Nephron (organoid): ENCODE measurements around the gene ZCCHC8.

ENCODE experiments used
- H3K27ac Mint-ChIP-seq, 3 experiments: 2 replicates each; pipeline ENCODE4 v1.8.0; 2020; ENCODE audit warnings: mixed read lengths in 3 of 3, mild to moderate bottlenecking in 2 of 3, moderate library complexity in 1 of 3
- H3K27me3 Mint-ChIP-seq: 2 replicates; pipeline ENCODE4 v1.8.0; 2021; ENCODE audit warnings: low read depth, mild to moderate bottlenecking, moderate library complexity, mixed read lengths
- H3K36me3 Mint-ChIP-seq: 2 replicates; pipeline ENCODE4 v1.8.0; 2020; ENCODE audit warnings: low read depth, mixed read lengths
- H3K4me1 Mint-ChIP-seq: 2 replicates; pipeline ENCODE4 v1.8.0; 2020; ENCODE audit warnings: mixed read lengths
- H3K4me3 Mint-ChIP-seq, 3 experiments: 2 replicates each; pipeline ENCODE4 v1.8.0; 2020; ENCODE audit warnings: mild to moderate bottlenecking in 3 of 3, mixed read lengths in 3 of 3, moderate library complexity in 2 of 3
- H3K9me3 Mint-ChIP-seq: 2 replicates; pipeline ENCODE4 v1.8.0; 2020; ENCODE audit warnings: mixed read lengths
- TF ChIP-seq, protein P1 (sequence below), 3 experiments: fragments of 200-600 bp; sonication (generic); IDR thresholded peaks; one replicate each; pipeline ENCODE4 v1.5.0; 2021; ENCODE audit warnings: antibody characterized with exemption in 3 of 3; ENCODE audit not compliant: unreplicated experiment in 3 of 3

ZCCHC8 gene

GRCh38 chr12:122427403-122427802 lies 73.3 kb downstream of the ZCCHC8 start:
- Mint-ChIP-seq H3K4me1 (peaks cover 10% of the 10 kb centered on the region), H3K36me3 (no peaks in the 10 kb centered on the region)
- TF ChIP-seq, protein P1, sequence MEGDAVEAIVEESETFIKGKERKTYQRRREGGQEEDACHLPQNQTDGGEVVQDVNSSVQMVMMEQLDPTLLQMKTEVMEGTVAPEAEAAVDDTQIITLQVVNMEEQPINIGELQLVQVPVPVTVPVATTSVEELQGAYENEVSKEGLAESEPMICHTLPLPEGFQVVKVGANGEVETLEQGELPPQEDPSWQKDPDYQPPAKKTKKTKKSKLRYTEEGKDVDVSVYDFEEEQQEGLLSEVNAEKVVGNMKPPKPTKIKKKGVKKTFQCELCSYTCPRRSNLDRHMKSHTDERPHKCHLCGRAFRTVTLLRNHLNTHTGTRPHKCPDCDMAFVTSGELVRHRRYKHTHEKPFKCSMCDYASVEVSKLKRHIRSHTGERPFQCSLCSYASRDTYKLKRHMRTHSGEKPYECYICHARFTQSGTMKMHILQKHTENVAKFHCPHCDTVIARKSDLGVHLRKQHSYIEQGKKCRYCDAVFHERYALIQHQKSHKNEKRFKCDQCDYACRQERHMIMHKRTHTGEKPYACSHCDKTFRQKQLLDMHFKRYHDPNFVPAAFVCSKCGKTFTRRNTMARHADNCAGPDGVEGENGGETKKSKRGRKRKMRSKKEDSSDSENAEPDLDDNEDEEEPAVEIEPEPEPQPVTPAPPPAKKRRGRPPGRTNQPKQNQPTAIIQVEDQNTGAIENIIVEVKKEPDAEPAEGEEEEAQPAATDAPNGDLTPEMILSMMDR (IDR thresholded peaks at IDR 0.05; ENCODE audit: unreplicated experiment in 3 of 3), result no peak

DNA sequence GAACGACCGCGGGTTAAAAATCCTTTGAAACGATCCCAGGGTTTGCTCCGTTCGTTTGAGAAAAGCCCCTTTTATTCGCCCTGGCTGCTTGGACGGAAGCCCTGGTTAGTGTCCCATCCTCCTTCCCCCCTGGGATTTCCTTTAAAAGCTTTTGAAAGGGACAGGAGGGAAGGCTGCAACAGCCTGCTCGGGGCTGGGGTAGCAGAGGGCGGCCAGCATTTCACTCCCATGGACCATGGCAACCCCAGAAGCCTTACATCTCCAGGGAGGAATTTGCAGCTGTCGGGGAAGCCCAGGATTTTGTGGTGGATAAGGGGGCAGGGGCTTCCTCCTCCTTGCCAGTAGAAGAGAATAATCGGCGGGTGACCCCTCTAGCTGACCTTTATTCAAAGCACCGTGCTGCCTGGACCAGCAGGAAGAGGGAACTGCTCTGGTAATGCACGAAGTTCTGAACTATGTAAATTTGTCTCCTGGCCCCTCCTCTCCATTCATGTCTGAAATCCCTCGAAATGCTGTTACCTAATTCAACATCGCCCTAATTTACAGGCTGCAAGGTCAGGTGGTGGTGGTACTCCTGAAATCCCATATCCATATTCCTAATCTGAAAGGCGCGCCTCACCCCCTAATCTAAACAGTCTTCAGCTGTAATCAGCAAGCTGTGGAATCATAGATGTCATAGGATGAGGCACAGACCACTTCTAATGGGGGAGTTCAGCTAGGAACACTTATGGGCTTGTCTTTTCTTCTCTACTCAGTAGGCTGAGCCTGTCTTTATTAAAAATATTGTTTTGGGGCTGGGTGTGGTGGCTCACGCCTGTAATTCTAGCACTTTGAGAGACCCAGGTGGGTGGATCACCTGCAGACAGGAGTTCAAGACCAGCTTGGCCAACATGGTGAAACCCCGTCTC lies 77.2 kb downstream of the ZCCHC8 start:
- H3K9me3 Mint-ChIP-seq, result no peaks in the 10 kb centered on the region
- no peaks in the 10 kb centered on the region for H3K27me3 Mint-ChIP-seq
- TF ChIP-seq, protein P1 (IDR thresholded peaks at IDR 0.05; ENCODE audit: unreplicated experiment in 3 of 3), result no peak
- peak overlapping the region; percentile 92 to 97 (median 96) for H3K27ac Mint-ChIP-seq
- H3K36me3 Mint-ChIP-seq, result no peaks in the 10 kb centered on the region
- H3K4me3 Mint-ChIP-seq, result peak overlapping the region; percentile 90 to 95 (median 94)
- peaks cover 17% of the 10 kb centered on the region for H3K4me1 Mint-ChIP-seq

More at GRCh38 chr12:122427403-122427802, 73.3 kb downstream of the ZCCHC8 start:
- Mint-ChIP-seq H3K27me3 (no peaks in the 10 kb centered on the region), H3K27ac (no peak overlapping the region), H3K4me3 (no peak overlapping the region), H3K9me3 (no peaks in the 10 kb centered on the region)

DNA sequence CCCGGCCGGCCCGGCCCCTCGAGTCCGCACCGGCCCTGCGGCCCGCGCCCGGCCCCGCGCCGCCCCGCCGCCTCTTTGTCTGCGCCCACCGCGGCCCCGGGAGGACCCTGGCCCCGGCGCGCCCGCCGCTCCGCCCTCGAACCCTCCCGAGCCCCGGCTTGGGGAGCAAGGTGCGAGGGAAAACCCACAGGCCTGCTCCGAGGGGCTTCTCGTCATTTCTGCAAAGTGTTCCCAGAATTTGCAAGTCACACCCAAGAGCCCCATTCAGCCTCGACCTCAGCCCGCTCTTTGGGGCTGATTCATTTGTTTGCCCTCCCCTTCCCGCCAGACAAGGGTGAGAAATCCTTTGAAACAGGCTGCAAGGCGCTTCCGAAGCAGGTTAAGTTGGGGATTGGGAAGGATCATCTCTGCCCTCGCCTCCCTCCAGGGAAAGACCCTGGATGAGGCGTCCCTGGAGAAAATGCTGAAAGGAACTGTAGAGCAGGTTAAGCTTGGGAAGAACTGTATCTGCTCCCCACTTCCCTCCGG lies 77.9 kb downstream of the ZCCHC8 start:
- Mint-ChIP-seq H3K4me1 (peaks cover 21% of the 10 kb centered on the region), H3K4me3 (peak overlapping the region; percentile 90 to 95 (median 94)), H3K27me3 (no peaks in the 10 kb centered on the region), H3K36me3 (peaks cover 2% of the 10 kb centered on the region), H3K27ac (peak overlapping the region; percentile 92 to 97 (median 96)), H3K9me3 (no peaks in the 10 kb centered on the region)
- TF ChIP-seq, protein P1 (IDR thresholded peaks at IDR 0.05; ENCODE audit: unreplicated experiment in 3 of 3), result no peak

GRCh38 chr12:122421821-122422729 lies 78.7 kb downstream of the ZCCHC8 start, which contains the start of gene CLIP1:
TSS of gene CLIP1 (minus strand) at chr12:122422669. CDS start at chr12:122380452, 42,217 bp downstream.
- H3K27ac Mint-ChIP-seq, result peak within 1 kb of the TSS; percentile 97 to 98 (median 97)
- H3K9me3 Mint-ChIP-seq, result no peaks in the 10 kb centered on the region
- no peaks in the 10 kb centered on the region for H3K27me3 Mint-ChIP-seq
- peaks cover 4% of the 10 kb centered on the region for H3K36me3 Mint-ChIP-seq
- TF ChIP-seq, protein P1 (IDR thresholded peaks at IDR 0.05; ENCODE audit: unreplicated experiment in 3 of 3), result peak; percentile 35 to 54 (median 40)
- peaks cover 23% of the 10 kb centered on the region for H3K4me1 Mint-ChIP-seq
- peak within 1 kb of the TSS; percentile 90 to 97 (median 94) for H3K4me3 Mint-ChIP-seq
